ENCODE results near the gene CHST15.

- TF ChIP-seq CTCF (conservative IDR thresholded peaks at IDR 0.05; ENCODE audit: low read depth, low read length) (no peak), EZH2phosphoT487 (IDR thresholded peaks at IDR 0.05; ENCODE audit: borderline replicate concordance, low read length) (no peak)
Observed at GRCh38 chr10:124050021-124051015, 43.1 kb downstream of the CHST15 start.

Data from PC-3 (cell line).